Left lung (tissue), 10 donors: ENCODE data around the gene ZP2. TPM values are rescaled to one million over a fixed set of nuclear protein-coding genes. Genes with fewer than 3 reads are reported as not detected.
"Not testable (repeated sequence)": the region's sequence is repeated elsewhere in the genome, so short reads cannot be mapped to it uniquely, and the experiment has no call there.

Experiments
- ATAC-seq: fragments of 200-7000 bp; cut with Tn5 transposase; one replicate; pipeline ENCODE4 v1.9.1; 2020; ENCODE audit warnings: moderate library complexity
- DNase-seq, 4 donors: peaks; one replicate each; pipeline ENCODE4 v3.0.0-alpha.2; 2013 to 2020
- H3K27ac ChIP-seq, 2 donors: fragments of 200-600 bp; sonication (generic) in 1 of 2; one replicate each; pipeline versions ENCODE4 v1.5.0 to v1.8.0; 2020 to 2021
- H3K27me3 ChIP-seq, 2 donors: fragments of 200-600 bp; sonication (generic) in 1 of 2; one replicate each; pipeline versions ENCODE4 v1.5.0 to v1.8.0; 2020 to 2021
- H3K36me3 ChIP-seq, 2 donors: fragments of 200-600 bp; sonication (generic) in 1 of 2; one replicate each; pipeline versions ENCODE4 v1.5.0 to v1.8.0; 2020 to 2021
- H3K4me1 ChIP-seq, 2 donors: fragments of 200-600 bp; one replicate each; pipeline ENCODE4 v1.8.0; 2021
- H3K4me3 ChIP-seq, 2 donors: fragments of 200-600 bp; sonication (generic) in 1 of 2; one replicate each; pipeline versions ENCODE4 v1.5.0 to v1.8.0; 2020 to 2021; ENCODE audit warnings: mild to moderate bottlenecking in 1 of 2
- H3K9me3 ChIP-seq, 2 donors: fragments of 200-600 bp; sonication (generic) in 1 of 2; one replicate each; pipeline versions ENCODE4 v1.5.0 to v1.8.0; 2020 to 2021
- intact Hi-C, 2 donors: fragments of 100-400 bp; cut with DNase I; formaldehyde crosslinking; loops; one replicate each; pipeline versions ENCODE4 v1.11.2 to v1.14.2; 2022
- polyA plus RNA-seq, 6 donors: library from polyadenylated mRNA; unstranded; fragments of 120-200 nt; gene quantifications; one replicate each; pipeline ENCODE4 v1.2.1, GENCODE V29; 2013; ENCODE audit not compliant: insufficient read length in 6 of 6
- total RNA-seq, 2 donors: library from RNA; stranded (reverse); fragmentation: NEBNext Ultra II Directional; extraction: Animal tissue kit (Norgen Biotek cat#: 25700); gene quantifications; one replicate each; pipeline ENCODE4 v1.2.1, GENCODE V29; 2021
- TF ChIP-seq, protein P1 (sequence below), 2 donors: fragments of 200-600 bp; sonication (generic) in 1 of 2; IDR thresholded peaks; one replicate each; pipeline versions ENCODE4 v1.5.0 to v1.8.0; 2021; ENCODE audit warnings: antibody characterized with exemption in 2 of 2
- donor health status: DM: no; HTN: yes; CAD: no.
- donor health status: DM: no; HTN: no; CAD: no.

Gene ZP2
- total and polyA plus RNA-seq, 8 donors, result 1.9 to 6.4 (median 2.8) TPM; not detected in 2

DNA sequence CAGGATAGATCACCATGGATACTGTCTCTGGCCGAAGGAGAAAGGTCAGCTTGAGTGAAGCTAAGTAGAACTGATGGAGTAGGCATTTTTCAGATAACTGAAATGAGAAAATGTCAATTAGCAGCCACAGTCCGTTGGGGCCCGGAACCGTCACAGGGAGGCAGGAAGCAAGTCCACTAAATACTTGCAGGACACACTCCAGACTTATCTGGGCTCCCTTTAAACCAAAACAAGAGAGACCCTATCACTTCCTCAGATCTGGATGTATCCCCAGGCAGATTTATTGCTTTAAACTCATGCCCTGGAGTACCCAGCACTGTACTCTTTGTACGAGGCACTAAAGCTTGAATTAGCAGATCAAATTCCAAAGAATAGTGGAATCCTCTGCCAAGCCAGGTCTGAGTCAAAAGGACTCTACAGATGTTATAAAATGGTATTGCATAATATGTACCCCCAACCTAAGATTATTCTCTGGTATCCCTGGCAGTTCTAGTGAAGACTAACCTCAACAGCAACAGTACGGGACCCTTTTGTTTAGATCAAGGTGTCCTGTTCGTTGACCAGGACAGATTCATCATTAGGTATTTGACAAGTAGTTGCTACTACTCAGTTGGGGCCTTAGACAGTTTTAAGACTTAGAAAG is 8.1 kb downstream of the ZP2 start:
- DNase-seq (no peak), ATAC-seq (no peak)
- Histone ChIP-seq H3K4me3 (no peak overlapping the region), H3K4me1 (no peaks in the 10 kb centered on the region), H3K36me3 (no peaks in the 10 kb centered on the region), H3K27me3 (no peaks in the 10 kb centered on the region), H3K9me3 (no peaks in the 10 kb centered on the region), H3K27ac (no peak overlapping the region)
- intact Hi-C loops, result no loop called here
- TF ChIP-seq, protein P1, sequence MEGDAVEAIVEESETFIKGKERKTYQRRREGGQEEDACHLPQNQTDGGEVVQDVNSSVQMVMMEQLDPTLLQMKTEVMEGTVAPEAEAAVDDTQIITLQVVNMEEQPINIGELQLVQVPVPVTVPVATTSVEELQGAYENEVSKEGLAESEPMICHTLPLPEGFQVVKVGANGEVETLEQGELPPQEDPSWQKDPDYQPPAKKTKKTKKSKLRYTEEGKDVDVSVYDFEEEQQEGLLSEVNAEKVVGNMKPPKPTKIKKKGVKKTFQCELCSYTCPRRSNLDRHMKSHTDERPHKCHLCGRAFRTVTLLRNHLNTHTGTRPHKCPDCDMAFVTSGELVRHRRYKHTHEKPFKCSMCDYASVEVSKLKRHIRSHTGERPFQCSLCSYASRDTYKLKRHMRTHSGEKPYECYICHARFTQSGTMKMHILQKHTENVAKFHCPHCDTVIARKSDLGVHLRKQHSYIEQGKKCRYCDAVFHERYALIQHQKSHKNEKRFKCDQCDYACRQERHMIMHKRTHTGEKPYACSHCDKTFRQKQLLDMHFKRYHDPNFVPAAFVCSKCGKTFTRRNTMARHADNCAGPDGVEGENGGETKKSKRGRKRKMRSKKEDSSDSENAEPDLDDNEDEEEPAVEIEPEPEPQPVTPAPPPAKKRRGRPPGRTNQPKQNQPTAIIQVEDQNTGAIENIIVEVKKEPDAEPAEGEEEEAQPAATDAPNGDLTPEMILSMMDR (IDR thresholded peaks at IDR 0.05), result no peak

DNA sequence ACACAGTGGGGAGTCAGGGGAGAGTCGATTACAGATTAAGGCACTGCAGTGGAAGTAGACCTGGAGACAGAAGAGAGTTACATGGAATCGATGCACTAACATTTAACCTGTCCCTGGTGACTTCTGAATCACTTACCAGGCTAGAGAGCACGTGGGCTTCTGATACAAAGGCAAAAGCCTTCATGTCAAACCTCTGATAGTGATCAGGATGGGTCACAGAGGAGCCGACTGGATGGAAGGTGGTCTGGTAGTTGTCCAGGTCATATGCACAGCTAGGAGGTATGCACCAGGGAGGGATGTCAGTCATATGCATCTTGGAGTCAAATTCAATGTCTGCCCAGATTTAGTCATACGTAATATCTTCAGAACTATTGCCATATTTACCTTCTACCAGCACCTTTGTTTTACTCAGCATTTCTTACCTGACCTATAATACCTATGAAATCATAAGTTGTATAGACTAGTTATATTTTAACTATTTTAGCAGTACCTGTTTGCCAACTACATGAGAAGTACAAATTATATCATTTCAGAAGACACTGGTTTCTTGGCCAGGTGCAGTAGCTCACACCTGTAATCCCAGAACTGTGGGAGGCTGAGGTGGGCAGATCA is 11.7 kb downstream of the ZP2 start:
- Histone ChIP-seq H3K4me1 (no peaks in the 10 kb centered on the region), H3K4me3 (no peak overlapping the region), H3K27me3 (peaks cover 0 to 7% of the 10 kb centered on the region in 2 donors), H3K36me3 (no peaks in the 10 kb centered on the region), H3K27ac (no peak overlapping the region), H3K9me3 (no peaks in the 10 kb centered on the region)
- TF ChIP-seq, protein P1 (IDR thresholded peaks at IDR 0.05), result no peak
- ATAC-seq, result no peak
- intact Hi-C loops, result no loop called here
- no peak for DNase-seq

DNA sequence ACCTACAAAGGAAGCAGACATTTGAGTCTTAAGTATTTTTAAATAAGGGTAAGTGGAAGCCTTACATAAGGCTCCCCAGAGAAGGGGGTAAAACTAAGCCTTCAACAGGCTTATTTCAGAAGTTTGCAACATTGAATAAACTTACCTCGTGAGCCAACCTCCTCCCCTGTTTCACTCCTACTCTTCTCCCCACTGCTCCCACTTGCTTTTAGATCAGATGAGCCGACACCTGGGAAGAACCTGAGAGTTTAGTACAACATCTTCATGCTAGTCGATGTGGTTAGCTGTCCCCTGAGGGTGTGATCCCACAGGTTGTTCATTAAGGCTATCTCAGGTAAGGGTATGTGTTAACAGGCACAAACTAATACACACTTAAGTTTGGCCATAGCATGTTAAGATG is 13.8 kb downstream of the ZP2 start:
- no peak for ATAC-seq
- H3K4me3 ChIP-seq, result no peak overlapping the region
- H3K9me3 ChIP-seq, result no peaks in the 10 kb centered on the region
- TF ChIP-seq, protein P1 (IDR thresholded peaks at IDR 0.05), result no peak
- peaks cover 0 to 7% of the 10 kb centered on the region in 2 donors for H3K27me3 ChIP-seq
- intact Hi-C loops, result no loop called here
- no peak overlapping the region for H3K27ac ChIP-seq
- no peak for DNase-seq
- H3K36me3 ChIP-seq, result no peaks in the 10 kb centered on the region
- H3K4me1 ChIP-seq, result no peaks in the 10 kb centered on the region

DNA sequence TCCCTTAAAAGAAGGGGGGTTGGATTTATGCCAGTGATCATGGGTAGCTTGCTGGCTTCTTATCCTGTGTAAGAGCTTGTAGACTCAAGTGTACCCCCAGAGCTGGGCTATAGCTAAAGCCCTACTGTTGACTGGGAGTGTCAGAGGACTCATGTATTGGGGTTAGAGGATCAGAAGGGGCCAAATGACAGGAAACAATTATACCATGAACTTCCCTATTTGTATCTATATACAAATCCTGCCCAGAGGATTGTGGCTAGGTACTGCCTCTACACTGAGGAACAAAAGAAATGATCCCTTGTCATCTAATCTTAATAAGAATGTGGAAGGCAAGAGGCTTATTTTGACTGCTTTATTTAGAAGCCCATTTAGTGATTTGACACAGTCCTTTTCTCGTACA is 14.3 kb downstream of the ZP2 start:
- intact Hi-C loops, result no loop called here
- ATAC-seq, result no peak
- no peaks in the 10 kb centered on the region for H3K36me3 ChIP-seq

DNA sequence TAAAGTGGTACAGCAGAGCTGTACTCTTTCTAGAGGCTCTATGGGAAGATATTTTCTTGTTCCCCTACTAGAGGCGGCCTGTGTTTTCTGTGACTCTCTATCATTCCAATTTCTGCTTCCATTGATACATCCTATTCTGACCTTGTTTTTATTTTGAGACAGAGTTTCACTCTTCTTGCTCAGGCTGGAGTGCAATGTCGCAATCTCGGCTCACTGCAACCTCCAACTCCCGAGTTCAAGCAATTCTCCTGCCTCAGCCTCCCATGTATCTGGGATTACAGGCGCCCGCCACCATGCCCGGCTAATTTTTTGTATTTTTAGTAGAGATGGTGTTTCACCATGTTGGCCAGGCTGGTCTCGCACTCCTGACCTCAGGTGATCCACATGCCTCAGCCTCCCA is 16.0 kb downstream of the ZP2 start:
- intact Hi-C loops, H3K36me3 ChIP-seq, H3K27me3 ChIP-seq, H3K4me1 ChIP-seq, H3K9me3 ChIP-seq, H3K4me3 ChIP-seq, ATAC-seq, DNase-seq, H3K27ac ChIP-seq: not testable (repeated sequence)

More for the DNA sequence above, 14.3 kb downstream of the ZP2 start:
- Histone ChIP-seq H3K4me1 (no peaks in the 10 kb centered on the region), H3K27me3 (peaks cover 0 to 7% of the 10 kb centered on the region in 2 donors), H3K9me3 (no peaks in the 10 kb centered on the region), H3K4me3 (no peak overlapping the region), H3K27ac (no peak overlapping the region)
- no peak for DNase-seq
- TF ChIP-seq, protein P1 (IDR thresholded peaks at IDR 0.05), result no peak
